OCI-LY1 (cell line): ENCODE measurements around the gene ARHGEF40.

Source experiments
- CTCF ChIP-seq: fragments of 200-600 bp; sonication (generic), shearing (Covaris generic); IDR thresholded peaks from 2 replicates; pipeline ENCODE4 v1.5.1; 2017; ENCODE audit warnings: mild to moderate bottlenecking, antibody characterized with exemption, low read length, moderate library complexity, mixed read lengths
- EZH2 ChIP-seq: fragments of 200-600 bp; sonication (generic), shearing (Covaris generic); IDR thresholded peaks from 2 replicates; pipeline ENCODE4 v1.8.0; 2017; ENCODE audit warnings: borderline replicate concordance, mixed run types, mild to moderate bottlenecking, antibody characterized with exemption, low read length, moderate library complexity, mixed read lengths

GRCh38 chr14:21054123-21054767, 15.9 kb upstream of the ARHGEF40 start:
- no peak for TF ChIP-seq CTCF
- TF ChIP-seq EZH2, result no peak
